Tongue (tissue), 2 donors: ENCODE measurements around the gene SPATS2L. TPM values are rescaled to one million over a fixed set of nuclear protein-coding genes. Genes with fewer than 3 reads are reported as not detected.
"Not testable (repeated sequence)": the region's sequence is repeated elsewhere in the genome, so short reads cannot be mapped to it uniquely, and the experiment has no call there.

Experiments
- DNase-seq: peaks from one replicate; pipeline ENCODE4 v3.0.0-alpha.2; 2015
- total RNA-seq: library from RNA; depleted of rRNA; stranded (reverse); fragments of >200 nt; gene quantifications from one replicate; pipeline ENCODE4 v1.2.3, GENCODE V29; 2014

The SPATS2L gene
- total RNA-seq, 1 donor from 2014 or later, result 220 TPM

DNA sequence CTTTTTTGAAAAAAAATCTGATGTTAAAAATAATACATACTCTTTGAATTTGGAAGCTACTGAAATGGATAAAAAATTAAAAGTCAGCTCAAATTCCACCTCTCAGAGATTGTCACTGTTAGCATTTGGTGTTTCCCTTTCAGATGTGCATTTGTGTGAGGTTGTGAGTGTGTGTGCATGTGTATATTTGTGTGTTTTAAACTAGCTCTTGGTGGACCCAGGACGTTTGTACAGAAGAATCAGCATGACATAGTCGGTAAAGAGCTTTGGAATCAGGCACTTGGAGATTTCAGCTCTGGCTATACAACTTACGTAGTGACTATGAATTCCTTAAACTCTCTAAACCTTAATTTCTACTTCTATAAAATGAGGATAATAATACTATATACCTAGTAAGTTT, 14.5 kb downstream of the SPATS2L start:
- DNase-seq, result no peak

DNA sequence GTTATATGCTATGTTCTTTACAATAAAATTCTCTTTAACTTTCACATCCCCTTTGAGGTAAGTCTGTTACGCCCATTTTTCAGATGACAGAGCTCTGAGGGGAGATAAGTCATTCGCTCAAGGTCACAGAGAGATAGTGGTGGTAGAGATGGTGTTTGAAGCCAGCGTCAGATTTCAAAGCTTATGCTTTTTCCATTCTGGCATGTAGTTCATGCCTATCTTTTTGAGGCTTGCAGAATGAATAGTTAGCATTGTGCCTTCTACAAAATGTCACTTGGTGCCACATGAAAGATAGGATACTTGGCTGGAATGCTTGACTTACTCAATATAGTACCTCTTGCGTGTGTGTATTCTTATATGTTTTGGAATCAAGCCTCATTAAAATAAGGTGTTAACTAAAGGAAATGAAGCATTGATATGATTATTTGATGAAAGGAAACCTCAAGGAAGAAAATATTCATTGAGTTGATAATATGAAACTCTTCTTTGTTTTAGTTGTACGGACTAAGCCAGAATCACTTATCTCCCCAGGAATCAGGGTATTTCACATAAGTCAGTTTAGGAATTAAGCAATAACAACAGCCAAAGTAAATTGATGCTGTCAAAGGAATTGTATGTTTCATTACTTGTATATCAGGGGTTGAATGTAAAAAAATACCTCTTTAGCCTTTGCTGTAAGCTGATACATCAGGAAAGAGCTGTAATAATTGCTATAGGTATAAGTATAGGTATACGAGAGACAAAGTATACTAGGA, 15.5 kb downstream of the SPATS2L start:
- no peak for DNase-seq

DNA sequence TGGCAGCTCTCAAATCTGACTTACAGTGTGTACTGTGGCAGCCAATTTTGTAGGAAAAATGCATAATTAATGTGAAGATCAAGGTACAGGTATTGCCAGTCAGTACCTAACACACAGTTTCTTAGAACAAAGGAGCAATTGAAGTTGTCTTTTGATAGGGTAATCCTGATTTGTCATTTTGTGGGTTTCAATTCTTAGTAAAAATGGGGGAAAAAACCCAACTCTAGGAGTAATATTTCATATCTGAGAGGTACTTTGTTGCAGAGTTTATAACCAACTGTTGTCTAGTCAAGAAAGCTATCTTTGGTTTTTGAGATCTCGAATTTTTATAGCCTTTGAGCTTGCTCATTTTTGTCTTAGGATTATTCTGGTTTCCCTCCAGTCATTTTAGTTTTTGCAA, 16.1 kb downstream of the SPATS2L start:
- no peak for DNase-seq

- no peak for DNase-seq
Observed at GRCh38 chr2:200324362-200324761, 17.9 kb downstream of the SPATS2L start.

- no peak for DNase-seq
Observed at GRCh38 chr2:200329384-200329783, 22.9 kb downstream of the SPATS2L start.

DNA sequence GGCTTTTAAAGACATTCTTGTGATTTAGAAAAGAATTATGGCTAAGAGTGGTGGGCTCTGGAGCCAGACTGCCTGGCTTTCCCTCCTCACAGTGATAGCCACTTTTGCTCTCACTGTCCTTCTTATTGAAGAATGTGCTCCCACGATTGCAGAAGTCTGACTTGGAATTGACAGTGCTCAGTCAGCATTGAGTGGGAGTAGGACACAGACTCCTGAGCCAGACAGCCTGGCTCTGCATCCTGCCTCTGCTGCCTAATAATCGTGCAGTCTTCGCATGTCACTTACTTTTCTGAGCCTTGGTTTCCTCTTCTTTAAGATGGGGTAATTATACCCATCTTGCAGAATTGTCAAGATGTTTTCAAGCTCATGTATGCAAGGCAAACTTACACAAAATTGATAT, 23.3 kb downstream of the SPATS2L start:
- no peak for DNase-seq

DNA sequence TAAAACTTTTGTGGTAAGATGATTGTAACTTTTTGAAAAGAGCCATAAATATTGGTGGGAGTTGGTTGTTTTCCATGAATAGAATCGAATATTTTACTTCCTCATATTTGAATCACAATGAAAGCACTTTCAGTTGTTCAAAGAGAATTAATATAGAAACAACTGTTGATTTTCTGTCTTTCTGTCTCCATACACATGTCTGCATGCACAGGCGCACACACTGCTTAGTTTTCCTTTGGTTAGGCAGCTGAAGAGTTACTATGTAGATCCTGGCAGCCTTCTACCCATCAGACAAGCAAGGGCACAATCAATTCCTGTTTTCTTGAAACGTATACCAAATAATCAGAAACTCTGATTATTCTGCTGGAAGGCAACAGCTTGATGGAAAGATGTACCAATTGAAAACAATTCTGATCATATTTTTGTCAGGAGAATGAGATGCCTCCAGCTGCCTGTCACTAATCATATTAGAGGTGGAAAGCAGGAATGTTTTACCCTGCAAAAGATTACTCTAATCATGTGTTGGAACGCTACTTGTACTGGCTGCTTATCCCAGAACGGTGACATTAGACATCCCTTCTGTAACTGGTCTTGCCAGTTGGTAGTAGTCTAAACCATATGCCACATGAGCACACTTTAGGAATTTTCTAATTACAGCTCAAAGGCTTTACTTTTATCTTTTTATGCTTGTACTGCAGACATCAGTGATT, 24.0 kb downstream of the SPATS2L start:
- no peak for DNase-seq

- DNase-seq, result no peak
Observed at GRCh38 chr2:200331061-200331400, 24.5 kb downstream of the SPATS2L start.

DNA sequence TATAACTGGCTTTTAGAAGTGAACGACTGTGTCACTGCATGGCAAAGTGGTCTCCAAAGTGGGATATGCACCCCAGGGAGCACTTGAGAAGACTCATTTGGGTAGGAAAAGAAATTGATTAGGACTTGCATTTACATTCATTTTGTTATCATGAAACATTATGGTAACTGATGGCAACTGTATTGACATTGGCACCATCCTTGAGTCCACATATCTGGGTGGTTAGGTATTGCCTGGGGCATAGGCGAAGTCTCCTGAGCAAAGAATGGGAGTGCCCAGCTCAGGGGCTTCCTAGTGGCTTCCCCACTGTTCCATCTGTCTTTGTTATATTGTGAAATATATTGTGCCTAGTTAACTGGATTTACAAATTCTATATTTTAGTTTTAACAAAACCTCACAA, 29.2 kb downstream of the SPATS2L start:
- no peak for DNase-seq

- no peak for DNase-seq
Observed at GRCh38 chr2:200336980-200337615, 30.6 kb downstream of the SPATS2L start.

- DNase-seq, result no peak
Observed at GRCh38 chr2:200337621-200338020, 31.1 kb downstream of the SPATS2L start.

- DNase-seq, result peak; percentile 43
Observed at GRCh38 chr2:200338692-200339091, 32.2 kb downstream of the SPATS2L start.

- DNase-seq, result no peak
Observed at GRCh38 chr2:200340508-200341224, 34.2 kb downstream of the SPATS2L start.

GRCh38 chr2:200341376-200341775, 34.9 kb downstream of the SPATS2L start:
- DNase-seq, result no peak

- no peak for DNase-seq
Observed at GRCh38 chr2:200342235-200342634, 35.7 kb downstream of the SPATS2L start.

DNA sequence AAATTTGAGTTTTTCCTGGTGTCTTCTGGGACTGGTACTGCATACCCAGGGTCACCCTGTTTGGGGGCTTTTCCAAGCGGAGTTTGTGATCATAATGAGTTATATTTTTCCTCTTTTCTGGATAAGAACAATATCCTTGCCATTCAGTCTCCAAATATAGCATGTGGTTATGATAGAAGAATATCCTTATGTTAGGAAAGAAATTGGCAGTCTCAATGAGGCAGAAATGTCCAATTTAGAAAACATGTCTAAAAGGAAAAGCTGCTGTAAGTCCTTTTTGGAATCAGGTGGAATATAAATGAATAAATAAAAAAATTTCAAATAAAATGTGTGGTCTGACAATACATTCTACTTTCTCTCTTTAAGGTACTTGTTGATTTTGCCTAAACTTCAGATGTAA, 36.2 kb downstream of the SPATS2L start:
- no peak for DNase-seq

DNA sequence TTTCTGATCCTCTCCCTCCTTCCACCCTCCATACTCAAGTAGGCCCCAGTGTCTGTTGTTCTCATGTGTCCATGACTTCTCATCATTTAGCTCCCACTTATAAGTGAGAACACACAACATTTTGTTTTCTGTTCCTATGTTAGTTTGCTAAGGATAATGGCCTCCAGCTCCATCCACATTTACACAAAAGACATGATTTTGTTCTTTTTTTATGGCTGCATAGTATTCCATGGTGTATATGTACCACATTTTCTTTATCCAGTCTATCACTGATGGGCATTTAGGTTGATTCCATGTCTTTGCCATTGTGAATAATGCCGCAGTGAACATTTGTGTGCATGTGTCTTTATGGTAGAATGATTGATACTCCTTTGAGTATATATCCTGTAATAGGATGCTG, 37.7 kb downstream of the SPATS2L start:
- DNase-seq, result not testable (repeated sequence)

GRCh38 chr2:200345975-200346374, 39.5 kb downstream of the SPATS2L start:
- no peak for DNase-seq

- no peak for DNase-seq
Observed at GRCh38 chr2:200347301-200347700, 40.8 kb downstream of the SPATS2L start.

GRCh38 chr2:200348897-200349563, 42.5 kb downstream of the SPATS2L start:
- no peak for DNase-seq

DNA sequence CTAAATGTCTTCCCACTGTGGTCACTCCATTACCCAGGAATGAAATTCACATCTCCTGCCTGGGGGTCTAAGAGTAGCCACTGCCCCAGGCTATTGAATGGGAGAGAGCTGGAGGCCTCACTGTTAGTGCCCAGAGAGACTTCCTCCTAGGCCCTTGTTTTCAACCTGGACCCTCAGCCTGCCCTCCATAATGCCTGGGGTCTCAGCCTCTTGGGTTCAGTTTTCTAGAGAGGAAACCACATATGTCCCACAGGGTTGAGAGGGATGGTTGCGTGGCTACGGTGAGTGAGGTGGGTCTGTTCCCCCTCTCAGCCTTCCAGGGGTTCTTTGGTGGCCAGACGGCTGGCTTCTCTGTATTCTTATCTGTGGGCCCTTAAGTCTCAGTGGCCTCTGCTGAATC, 43.4 kb downstream of the SPATS2L start:
- DNase-seq, result no peak

- no peak for DNase-seq
Observed at GRCh38 chr2:200350850-200351285, 44.4 kb downstream of the SPATS2L start.
